ENCODE results near the gene HLA-DQA1.
"Not testable (repeated sequence)": the region's sequence is repeated elsewhere in the genome, so short reads cannot be mapped to it uniquely, and the experiment has no call there.

HLA-DQA1 gene

GRCh38 chr6:32637219-32637880, at the start of gene HLA-DQA1:
HLA-DQA1 (plus strand) TSS chr6:32637406; CDS start chr6:32637459, 53 bp downstream.
- DNase-seq (ENCODE audit: low spot score): peak; percentile 7

DNA sequence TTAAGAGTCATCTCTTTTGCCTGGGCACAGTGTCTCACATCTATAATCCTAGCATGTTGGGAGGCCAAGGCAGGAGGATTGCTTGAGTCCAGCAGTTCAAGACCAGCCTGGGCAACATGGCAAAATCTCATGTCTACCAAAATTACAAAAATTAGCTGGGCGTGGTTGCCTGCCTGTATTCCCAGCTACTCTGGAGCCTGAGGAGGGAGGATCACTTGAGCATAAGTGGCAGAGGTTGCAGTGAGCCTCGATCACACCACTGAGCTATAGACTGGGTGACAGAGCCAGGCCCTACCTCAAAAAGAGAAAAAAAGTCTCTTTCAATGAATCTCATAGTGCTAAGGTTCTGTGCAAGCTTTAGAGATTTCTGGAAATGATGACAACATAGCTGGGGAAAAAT, 49.0 kb upstream of the HLA-DQA1 start:
- DNase-seq (ENCODE audit: low spot score): no peak

DNA sequence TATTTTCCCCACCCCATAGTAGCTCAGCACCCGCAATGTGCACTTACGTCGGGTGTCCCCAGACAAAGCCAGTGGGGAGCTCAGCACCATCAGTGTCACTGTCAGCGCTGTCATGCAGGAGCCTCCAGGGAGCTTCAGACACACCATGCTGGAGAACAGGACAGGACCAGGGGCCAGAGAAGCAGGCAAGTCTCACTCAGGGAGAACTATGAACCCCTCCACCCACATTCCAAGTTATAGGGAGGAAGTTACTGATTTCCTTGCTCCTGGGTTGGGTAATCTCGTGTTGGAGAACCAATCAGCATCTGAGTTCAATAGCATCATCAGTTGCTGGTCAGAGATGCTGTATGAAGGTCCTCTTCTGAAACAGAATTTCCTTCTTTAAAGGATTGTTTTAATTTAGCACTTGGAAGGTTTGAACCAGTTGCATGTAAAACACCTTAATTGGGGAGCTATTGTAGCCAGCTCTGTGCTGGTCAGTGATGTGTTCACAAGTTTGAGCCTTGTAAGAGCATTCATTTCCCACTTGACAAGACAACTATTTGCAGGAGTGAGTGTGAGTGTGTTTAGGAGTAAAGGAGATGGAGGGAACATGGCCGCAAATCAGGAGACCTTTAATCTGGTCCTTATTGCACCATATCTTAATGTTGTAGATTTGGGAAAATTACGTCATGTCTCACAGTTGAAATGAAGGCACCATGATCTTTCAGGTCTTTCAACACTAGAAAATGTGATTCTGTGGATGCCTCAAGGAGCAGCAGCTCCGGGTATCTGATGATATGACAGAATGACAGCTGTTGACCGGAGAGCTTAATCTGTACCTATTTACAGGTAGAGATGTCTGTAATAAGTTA, 47.4 kb upstream of the HLA-DQA1 start, which contains the start of gene HLA-DRB1:
TSS of gene HLA-DRB1 (minus strand) at position 253 of the 854 bp plus-strand sequence. CDS start at position 147, 106 bp downstream.
- peak; percentile 9 for DNase-seq (ENCODE audit: low spot score)

- not testable (repeated sequence) for DNase-seq (ENCODE audit: low spot score)
Measured at GRCh38 chr6:32590713-32591112, 46.5 kb upstream of the HLA-DQA1 start.

- no peak for DNase-seq (ENCODE audit: low spot score)
Measured at GRCh38 chr6:32597024-32597423, 40.2 kb upstream of the HLA-DQA1 start.

DNA sequence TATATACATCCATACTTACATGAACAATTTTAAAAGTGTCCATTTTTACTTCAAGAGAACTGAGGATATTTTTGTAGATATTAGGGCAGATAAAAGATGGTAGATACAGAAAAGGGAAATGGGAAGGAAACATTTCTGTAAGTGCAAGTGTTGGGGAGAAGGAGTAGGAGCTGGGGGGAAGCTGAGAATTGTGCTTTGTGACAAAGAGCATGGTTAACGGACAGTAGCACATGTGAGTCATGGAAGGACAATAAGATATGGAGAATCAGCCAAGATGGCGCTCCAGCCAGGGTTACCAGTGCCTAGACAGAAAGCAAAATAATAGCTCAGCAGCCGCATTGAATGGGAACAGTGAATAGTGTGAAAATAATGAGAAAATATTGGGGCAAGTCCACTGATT, 34.8 kb upstream of the HLA-DQA1 start:
- no peak for DNase-seq (ENCODE audit: low spot score)

DNA sequence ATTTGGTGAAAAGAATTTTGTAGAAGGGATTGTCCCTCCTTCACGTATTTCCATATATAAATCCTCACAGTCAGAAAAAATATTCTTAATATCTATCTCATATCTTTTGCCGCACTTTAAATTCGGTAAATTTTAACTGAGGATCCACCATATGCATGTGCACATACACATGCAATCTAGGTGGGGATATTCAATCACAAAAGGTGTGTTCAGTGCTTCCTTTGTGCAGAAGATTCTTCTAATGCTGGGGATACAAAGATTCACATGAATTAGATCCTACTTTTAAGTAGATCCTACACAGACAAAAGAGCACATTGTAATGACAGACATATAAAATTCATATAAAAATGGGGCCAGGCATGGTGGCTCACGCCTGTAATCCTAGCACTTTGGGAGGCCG, 34.0 kb upstream of the HLA-DQA1 start:
- no peak for DNase-seq (ENCODE audit: low spot score)

- no peak for DNase-seq (ENCODE audit: low spot score)
Measured at GRCh38 chr6:32603888-32604287, 33.3 kb upstream of the HLA-DQA1 start.

DNA sequence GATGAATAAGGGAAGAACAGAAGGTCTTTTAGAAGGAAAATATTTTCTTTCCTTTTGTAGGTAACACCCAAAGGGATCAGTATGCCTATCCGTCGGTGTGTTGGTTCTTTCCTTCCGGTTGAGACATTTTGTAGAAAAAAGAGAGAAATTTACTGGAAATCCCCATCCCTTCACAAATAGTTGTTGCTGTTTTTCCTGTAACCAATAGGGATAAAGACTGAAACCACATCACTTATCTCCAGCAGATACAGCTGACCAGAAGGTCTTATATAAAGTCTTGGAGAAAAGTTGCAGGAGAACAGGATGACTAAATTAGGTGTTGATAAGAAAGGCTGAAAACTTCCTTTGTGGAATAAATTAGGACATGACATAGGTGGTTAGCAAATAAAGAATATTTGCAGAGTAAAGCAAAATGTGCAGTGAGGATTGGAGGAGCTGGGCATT, 32.8 kb upstream of the HLA-DQA1 start:
- DNase-seq (ENCODE audit: low spot score): no peak

DNA sequence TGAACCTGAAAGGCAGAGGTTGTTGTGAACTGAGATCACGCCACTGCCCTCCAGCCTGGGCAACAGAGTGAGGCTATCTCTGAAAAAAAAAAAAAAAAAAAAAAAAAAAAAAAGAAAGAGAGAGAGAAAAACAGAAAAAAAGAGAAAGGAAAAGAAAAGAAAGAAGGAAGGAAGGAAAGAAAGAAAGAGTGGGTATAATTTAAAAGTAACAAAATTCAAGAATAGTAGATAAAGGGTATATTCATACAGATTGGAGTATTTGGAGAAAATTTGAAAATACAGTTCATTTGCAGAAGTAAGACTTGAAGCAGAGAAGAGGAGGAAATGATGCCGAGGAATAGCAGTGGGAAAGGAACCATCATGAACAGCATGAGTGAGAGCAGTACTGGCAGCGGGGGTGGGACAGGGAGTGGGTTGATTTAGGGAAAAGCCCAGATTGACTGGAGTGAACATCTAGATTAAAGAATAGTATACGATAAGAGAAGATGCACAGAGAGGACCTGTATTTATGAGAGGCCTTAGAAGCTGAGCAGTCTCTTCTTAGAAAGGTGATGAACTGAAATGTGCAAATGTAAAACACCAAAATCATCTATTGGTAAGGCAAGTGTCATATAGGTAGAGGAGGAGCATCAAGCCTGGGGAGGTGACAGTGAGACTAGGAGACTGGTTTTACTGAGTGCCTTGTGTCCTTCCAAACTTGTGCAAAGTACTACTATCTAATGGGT, 29.8 kb upstream of the HLA-DQA1 start:
- DNase-seq (ENCODE audit: low spot score): no peak

- DNase-seq (ENCODE audit: low spot score): no peak
Measured at GRCh38 chr6:32607988-32608298, 29.3 kb upstream of the HLA-DQA1 start.

GRCh38 chr6:32608362-32608761, 28.8 kb upstream of the HLA-DQA1 start:
- no peak for DNase-seq (ENCODE audit: low spot score)

GRCh38 chr6:32609391-32609730, 27.8 kb upstream of the HLA-DQA1 start:
- DNase-seq (ENCODE audit: low spot score): no peak

DNA sequence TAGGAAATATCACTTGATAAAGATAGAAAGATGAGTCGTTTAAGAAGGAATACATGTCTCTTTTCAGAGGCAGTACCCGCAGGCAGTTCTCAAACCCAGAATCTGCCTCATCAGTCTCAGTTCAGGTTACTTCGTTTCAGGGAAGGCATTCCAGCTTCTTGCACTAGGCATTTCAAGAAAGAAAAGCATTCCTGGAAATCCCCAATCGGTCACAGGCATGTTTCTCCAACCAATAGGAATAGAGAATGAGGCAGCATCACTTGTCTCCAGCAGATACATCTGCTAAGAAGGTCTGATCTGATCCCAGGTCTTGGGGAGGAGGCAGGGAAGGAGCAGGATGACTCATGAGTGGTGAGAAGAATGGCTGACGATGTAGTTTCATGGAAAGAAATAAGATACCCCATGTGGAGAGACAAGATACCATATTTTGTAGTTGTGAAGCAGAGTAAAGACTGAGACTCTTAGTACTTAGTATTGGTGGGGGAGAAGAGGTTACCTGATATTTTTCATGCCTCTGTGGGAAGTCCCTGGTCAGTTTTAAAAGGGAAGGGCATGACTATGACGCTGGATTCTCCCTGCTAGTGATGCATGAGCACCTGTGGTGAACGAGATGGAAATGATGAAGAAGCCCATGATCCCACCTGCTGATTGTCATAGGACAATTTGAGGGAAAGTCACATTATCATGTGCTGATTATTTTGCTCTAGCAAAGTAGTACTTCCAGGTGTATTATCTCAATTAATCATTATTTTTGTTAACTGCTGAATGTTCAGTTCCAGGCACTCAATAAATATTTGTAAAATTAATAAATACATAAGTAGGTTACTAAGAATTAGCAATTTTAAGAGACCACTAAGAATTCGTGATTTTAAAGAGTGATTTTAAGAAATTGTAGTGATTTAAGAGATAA, 27.2 kb upstream of the HLA-DQA1 start:
- peak; percentile 64 for DNase-seq (ENCODE audit: low spot score)

- DNase-seq (ENCODE audit: low spot score): no peak
Measured at GRCh38 chr6:32610682-32611296, 26.4 kb upstream of the HLA-DQA1 start.

DNA sequence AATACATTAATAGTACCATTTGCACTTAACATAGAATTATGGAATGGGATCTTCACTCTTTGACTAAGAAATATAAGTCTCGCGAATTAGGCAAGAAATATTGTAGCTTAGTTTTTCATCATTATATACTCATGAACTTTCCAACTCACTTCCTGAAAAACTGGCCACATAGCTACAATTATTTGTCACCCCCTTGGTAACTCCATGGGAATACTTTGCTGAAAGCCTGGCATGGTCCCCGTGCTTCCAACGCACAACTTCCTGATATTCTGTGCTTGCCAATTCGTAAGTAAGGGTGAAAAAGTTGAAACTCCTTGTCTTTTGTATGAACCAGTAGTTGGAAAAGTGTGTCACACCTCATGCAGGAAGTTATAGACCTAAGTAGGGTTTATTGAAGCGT, 23.7 kb upstream of the HLA-DQA1 start:
- DNase-seq (ENCODE audit: low spot score): no peak

DNA sequence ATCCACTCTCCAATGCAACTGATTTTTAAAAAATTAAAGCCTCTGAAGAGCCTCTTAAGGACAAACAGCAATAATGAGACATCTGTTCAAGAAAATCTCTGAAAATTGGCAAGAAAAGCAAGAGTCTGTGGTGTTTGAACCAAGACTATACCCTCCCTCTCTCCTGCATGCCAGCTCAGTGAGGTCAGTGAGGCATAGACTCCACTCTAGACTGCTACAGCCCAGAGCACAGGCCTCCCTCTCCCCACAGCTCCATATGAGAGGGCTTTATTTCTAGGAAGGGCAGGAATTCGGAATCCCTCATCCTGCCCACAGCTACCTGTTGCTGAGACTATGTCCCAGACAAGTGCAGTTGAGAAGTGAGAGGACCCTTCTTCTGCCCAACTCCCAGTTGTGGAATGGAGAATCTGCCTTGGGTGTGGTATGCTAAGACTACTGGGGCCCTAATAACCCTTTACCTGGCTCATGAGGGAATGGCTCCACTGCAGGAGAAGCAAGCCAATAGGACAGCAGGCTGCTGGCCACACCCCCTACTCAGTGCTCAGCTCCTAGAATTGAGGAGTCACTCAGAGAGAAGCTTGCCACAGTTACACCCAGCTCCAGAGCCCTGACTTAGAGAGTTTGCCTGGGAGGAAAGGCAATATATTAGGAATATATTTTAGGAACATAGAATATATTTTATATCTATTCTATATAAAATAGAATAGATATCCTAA, 22.7 kb upstream of the HLA-DQA1 start:
- DNase-seq (ENCODE audit: low spot score): no peak

DNA sequence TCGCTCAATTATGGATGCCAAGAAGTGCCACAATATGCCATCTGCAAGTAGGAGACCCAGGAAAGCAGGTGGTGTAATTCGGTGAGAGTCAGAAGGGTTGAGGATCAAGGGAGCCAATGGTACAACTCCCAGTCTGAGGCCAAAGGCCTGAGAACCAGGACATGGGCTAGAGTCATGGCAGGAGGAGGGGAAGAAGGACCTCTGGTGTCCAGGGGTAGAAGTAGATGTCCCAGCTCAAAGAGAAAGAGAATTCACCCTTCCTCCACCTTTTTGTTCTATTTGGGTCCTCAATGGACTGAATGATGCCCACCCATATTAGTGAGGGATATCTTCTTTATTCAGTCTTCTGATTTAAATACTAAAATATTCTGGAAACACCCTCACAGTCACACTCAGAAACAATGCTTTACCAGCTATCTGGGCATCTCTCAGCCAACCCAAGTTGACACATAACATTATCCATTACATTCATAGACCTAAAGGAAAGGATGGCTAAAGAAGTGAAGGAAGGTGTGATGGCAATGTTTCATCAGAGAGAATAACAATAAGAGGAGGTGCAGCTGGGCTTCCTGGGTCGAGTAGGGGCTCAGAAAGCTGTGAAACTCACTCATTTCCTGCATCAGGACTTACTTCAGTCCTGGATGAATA, 21.2 kb upstream of the HLA-DQA1 start:
- DNase-seq (ENCODE audit: low spot score): no peak

DNA sequence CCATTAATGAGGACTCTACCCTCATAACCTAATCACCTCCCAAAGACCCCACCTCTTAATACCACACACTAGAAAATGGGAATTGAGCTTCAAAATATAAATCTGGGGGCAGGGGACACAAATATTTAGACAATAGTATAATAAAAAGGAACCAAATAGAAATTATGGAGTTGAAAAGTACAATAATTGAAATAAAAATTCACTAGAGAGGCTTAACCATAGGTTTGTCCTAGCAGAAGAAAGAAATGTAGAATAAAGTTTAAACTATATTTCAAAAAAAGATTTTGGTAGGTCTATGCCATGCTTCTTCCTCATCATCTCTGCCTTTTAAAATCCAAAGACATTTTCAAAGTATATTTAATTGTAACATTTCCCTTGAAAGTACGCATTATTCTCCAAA, 19.5 kb upstream of the HLA-DQA1 start:
- no peak for DNase-seq (ENCODE audit: low spot score)

- no peak for DNase-seq (ENCODE audit: low spot score)
Measured at GRCh38 chr6:32621372-32621771, 15.8 kb upstream of the HLA-DQA1 start.

Measured in cerebellar cortex (tissue), 1 donor.